ENCODE results near the gene TNFSF18.
A peak's percentile ranks its signal among the peaks of the same experiment; 100 is the strongest.

The TNFSF18 gene

DNA sequence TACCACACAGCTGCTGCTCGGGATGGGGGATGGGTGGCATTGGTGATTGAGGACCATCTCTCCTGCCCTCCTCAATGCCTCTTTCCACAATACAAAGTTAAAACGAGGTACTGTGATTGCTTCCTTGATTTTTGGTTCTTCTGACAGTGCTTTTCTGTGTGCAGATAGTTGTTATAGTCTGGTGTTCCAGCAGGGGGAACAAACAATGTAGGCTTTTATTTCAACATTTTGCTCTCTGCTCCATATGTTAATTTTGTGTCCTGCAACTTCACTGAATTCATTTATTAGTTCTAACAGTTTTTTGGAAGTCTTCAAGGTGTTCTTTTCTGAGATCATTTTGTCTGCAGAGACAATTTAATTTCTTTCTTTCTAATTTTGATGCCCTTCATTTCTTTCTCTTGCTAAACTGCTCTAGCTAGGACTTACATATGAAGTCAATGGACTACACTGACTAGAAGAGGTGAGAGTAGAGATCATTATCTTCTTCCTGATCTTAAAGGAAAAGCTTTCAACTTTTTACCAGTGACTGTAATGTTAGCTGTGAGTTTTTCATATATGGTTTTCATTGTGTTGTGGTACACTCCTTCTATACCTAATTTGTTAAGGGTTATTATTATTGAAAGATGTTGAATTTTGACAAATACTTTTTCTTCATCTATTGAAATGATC is 45.4 kb downstream of the TNFSF18 start:
- DNase-seq (ENCODE audit: low read depth in 2 of 2) = no peak
- no peak overlapping the region for H3K4me3 ChIP-seq (replicated peaks in 1 of 2; ENCODE audit: low read depth in 2 of 2, low read length in 2 of 2)
- TF ChIP-seq, protein P1, sequence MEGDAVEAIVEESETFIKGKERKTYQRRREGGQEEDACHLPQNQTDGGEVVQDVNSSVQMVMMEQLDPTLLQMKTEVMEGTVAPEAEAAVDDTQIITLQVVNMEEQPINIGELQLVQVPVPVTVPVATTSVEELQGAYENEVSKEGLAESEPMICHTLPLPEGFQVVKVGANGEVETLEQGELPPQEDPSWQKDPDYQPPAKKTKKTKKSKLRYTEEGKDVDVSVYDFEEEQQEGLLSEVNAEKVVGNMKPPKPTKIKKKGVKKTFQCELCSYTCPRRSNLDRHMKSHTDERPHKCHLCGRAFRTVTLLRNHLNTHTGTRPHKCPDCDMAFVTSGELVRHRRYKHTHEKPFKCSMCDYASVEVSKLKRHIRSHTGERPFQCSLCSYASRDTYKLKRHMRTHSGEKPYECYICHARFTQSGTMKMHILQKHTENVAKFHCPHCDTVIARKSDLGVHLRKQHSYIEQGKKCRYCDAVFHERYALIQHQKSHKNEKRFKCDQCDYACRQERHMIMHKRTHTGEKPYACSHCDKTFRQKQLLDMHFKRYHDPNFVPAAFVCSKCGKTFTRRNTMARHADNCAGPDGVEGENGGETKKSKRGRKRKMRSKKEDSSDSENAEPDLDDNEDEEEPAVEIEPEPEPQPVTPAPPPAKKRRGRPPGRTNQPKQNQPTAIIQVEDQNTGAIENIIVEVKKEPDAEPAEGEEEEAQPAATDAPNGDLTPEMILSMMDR (IDR thresholded peaks at IDR 0.05; ENCODE audit: low read depth, low read length) = peak; percentile 25

DNA sequence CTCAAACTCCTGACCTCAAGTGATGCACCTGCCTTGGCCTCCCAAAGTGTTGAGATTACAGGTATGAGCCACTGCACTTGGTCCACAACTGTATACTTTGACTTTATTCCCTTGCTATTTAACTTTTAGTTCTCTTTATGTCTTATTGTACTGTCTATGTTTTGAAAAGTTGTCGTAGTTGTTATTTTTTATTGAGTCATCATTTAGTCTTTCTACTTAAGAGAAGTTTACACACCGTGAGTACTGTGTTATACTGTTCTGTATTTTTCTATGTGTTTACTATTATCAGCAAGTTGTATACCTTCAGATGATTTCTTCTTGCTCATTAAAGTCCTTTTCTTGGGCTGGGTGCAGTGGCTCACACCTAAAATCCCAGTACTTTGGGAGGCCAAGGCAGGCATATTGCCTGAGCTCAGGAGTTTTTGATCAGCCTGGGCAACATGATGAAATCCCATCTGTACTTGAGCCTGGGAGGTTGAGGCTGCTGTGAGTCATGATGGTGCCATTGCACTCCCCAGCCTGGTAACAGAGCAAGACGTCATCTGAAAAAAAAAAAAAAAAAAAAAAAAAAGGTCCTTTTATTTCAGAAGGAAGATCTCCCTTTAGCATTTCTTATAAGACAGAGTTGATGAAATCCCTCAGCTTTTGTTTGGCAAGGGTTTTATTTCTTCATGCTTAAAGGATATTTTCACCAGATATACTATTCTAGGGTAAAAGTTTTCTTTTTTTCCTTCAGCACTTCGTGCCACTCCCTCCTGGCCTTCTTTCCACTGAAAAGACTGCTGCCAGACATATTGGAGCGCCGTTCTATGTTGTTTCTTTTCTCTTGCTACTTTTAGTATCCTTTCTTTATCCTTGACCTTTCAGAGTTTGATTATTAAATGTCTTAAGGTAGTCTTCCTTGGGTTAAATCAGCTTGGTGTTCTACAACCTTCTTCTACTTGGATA is 47.6 kb downstream of the TNFSF18 start:
- no peak overlapping the region for H3K4me3 ChIP-seq (replicated peaks in 1 of 2; ENCODE audit: low read depth in 2 of 2, low read length in 2 of 2)
- DNase-seq (ENCODE audit: low read depth in 2 of 2) = peak; percentile 89 to 98
- TF ChIP-seq, protein P1 (IDR thresholded peaks at IDR 0.05; ENCODE audit: low read depth, low read length) = no peak

DNA sequence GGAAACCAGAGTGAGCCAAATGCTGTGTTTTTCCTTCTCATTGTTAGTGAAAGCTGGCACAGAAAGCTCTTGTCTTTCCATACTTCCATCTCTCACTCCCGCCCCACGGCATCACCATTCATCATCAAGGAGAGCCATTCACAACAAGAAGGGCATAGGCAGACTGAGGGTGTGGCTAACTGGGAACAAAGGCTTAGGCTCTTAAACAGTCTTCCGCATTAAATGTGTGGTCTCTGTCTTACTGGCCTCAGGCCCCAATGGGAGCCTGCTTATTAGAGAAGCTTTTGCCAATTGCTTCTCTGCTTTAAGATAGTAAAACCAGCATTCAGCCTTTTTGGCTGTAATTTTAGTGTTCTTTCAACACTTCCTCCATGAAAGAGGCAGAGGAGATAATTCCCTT is 51.4 kb downstream of the TNFSF18 start:
- DNase-seq (ENCODE audit: low read depth in 2 of 2) = peak; percentile 12 to 86
- TF ChIP-seq, protein P1 (IDR thresholded peaks at IDR 0.05; ENCODE audit: low read depth, low read length) = no peak
- H3K4me3 ChIP-seq (replicated peaks in 1 of 2; ENCODE audit: low read depth in 2 of 2, low read length in 2 of 2) = no peak overlapping the region

DNA sequence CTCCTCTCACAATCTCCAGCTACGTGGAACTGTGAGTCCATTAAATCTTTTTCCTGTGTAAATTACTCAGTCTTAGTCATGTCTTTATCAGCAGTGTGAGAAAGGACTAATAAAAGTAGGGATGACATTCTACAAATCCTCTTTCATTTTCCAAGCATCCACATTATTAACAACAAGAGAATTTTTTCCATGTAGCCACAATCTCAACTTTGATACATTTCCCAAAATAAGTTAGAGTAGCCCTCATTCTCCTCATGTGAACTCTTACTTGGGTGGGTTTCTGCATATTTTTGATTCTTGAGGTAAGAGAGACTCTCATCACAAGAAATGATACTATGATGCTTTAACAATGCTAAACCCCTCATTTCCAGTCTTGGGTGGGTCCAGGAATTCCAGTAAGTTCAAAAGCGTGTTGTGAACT is 52.8 kb downstream of the TNFSF18 start:
- peak; percentile 25 to 31 for DNase-seq (ENCODE audit: low read depth in 2 of 2)
- no peak overlapping the region for H3K4me3 ChIP-seq (replicated peaks in 1 of 2; ENCODE audit: low read depth in 2 of 2, low read length in 2 of 2)
- TF ChIP-seq, protein P1 (IDR thresholded peaks at IDR 0.05; ENCODE audit: low read depth, low read length) = no peak

DNA sequence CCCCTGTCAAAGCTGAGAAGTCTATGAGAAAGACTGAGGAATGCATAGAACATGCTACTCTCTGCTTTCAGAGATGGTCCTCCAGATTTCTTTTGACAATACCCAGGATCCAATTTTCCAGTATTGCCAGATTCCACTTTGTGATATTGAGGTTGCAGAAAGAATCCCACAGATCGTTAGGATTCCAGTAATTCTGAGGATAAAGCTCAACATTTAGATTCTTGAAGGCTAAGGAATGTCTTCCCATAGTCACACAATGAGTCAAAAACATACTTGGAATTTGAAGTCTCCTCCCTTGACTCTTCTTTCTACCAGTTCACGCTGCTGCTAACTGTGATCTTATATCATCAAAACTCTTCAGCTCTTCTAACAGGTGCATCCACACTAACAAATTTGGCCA is 57.1 kb downstream of the TNFSF18 start:
- TF ChIP-seq, protein P1 (IDR thresholded peaks at IDR 0.05; ENCODE audit: low read depth, low read length) = no peak
- DNase-seq (ENCODE audit: low read depth in 2 of 2) = peak; percentile 25 to 28
- no peak overlapping the region for H3K4me3 ChIP-seq (replicated peaks in 1 of 2; ENCODE audit: low read depth in 2 of 2, low read length in 2 of 2)

DNA sequence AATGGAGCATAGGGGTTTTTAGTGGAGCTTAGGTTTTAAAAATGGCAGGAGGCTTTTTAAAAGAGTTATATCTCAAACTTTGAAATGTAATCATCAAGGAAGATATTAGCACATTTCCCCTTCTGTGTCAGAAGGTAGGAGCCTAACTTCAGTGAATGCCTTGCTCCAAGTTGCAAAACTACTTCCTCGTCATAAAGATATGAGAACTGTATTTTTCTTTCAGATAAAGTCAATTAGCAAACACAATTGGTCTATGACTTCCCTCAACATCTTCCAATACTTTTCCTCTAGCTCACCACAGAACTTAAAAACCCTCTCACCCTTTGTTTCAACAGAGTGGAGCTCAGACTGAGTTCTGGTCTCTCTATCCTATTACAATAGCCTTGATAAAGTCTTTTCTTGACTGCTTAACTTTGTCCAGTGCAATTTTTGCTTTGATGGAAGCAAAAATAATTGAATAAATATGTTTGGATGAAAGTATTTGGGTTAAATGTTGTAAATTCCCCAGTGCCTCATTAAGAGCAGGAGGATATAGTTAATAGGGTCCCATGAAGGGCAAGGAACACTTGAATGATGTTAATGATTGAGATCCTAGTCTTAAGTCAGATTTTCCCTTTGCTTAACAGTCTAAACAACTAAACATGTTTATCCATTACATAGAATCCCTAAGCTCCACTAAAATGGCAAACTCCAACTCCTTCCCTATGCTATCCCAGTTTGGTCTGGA is 58.9 kb downstream of the TNFSF18 start:
- H3K4me3 ChIP-seq (replicated peaks in 1 of 2; ENCODE audit: low read depth in 2 of 2, low read length in 2 of 2) = no peak overlapping the region
- TF ChIP-seq, protein P1 (IDR thresholded peaks at IDR 0.05; ENCODE audit: low read depth, low read length) = no peak
- DNase-seq (ENCODE audit: low read depth in 2 of 2) = peak; percentile 27 to 62

Data from cardiac fibroblast (primary cell).